Natural killer cell (primary cell): ENCODE data around the gene CNIH4. TPM values are rescaled to one million over a fixed set of nuclear protein-coding genes. Genes with fewer than 3 reads are reported as not detected.
A peak's percentile ranks its signal among the peaks of the same experiment; 100 is the strongest.
"Not testable (repeated sequence)": the region's sequence is repeated elsewhere in the genome, so short reads cannot be mapped to it uniquely, and the experiment has no call there.

ENCODE experiments used
- ATAC-seq, 3 donors: fragments of 150-1000 bp in 2 of 3; fragments of 200-7000 bp in 1 of 3; cut with Tn5 transposase; 1 replicate in 1 of 3; 2 replicates in 2 of 3; pipeline ENCODE4 v1.10.0; 2021; ENCODE audit warnings: mild to moderate bottlenecking in 2 of 3, moderate library complexity in 2 of 3
- DNase-seq, 2 donors: peaks; one replicate each; pipeline versions ENCODE4 v3.0.0 to v3.0.0-alpha.2; 2013 to 2021; ENCODE audit warnings: mixed read lengths in 1 of 2
- H3K27ac ChIP-seq: one replicate; pipeline ENCODE4 v1.5.1; 2013; ENCODE audit warnings: mild to moderate bottlenecking, low read length
- H3K27me3 ChIP-seq: one replicate; pipeline ENCODE4 v1.6.1; 2013; ENCODE audit warnings: low read length; ENCODE audit not compliant: control insufficient read depth, insufficient read depth
- H3K36me3 ChIP-seq: one replicate; pipeline ENCODE4 v1.6.1; 2013; ENCODE audit warnings: low read length; ENCODE audit not compliant: control insufficient read depth, insufficient read depth
- H3K4me1 ChIP-seq: one replicate; pipeline ENCODE4 v1.6.1; 2013; ENCODE audit warnings: low read length; ENCODE audit not compliant: control insufficient read depth, insufficient read depth
- H3K4me3 ChIP-seq: one replicate; pipeline ENCODE4 v1.5.1; 2013; ENCODE audit warnings: low read length
- H3K9me3 ChIP-seq: one replicate; pipeline ENCODE4 v1.6.1; 2013; ENCODE audit warnings: low read length; ENCODE audit not compliant: control insufficient read depth, insufficient read depth
- H3K27ac Mint-ChIP-seq, 2 donors: one replicate each; pipeline ENCODE4 v1.8.0; 2022; ENCODE audit warnings: mild to moderate bottlenecking in 2 of 2, mixed read lengths in 2 of 2, moderate library complexity in 1 of 2
- H3K27me3 Mint-ChIP-seq, 2 donors: one replicate each; pipeline ENCODE4 v1.8.0; 2022; ENCODE audit warnings: low read depth in 2 of 2, mixed read lengths in 2 of 2
- H3K36me3 Mint-ChIP-seq: one replicate; pipeline ENCODE4 v1.8.0; 2022; ENCODE audit warnings: mixed read lengths
- H3K4me1 Mint-ChIP-seq, 2 donors: one replicate each; pipeline ENCODE4 v1.8.0; 2022; ENCODE audit warnings: mixed read lengths in 2 of 2
- H3K4me3 Mint-ChIP-seq: one replicate; pipeline ENCODE4 v1.8.0; 2022; ENCODE audit warnings: mild to moderate bottlenecking, moderate library complexity, mixed read lengths
- H3K9me3 Mint-ChIP-seq, 2 donors: one replicate each; pipeline ENCODE4 v1.8.0; 2022; ENCODE audit warnings: mixed read lengths in 2 of 2
- CTCF ChIP-seq: fragments of 200-600 bp; IDR thresholded peaks from one replicate; pipeline ENCODE4 v1.8.0; 2022; ENCODE audit warnings: antibody characterized with exemption
- WGBS: methylation state at CpG from one replicate; pipeline ENCODE4 v1.1.7; 2013; ENCODE audit warnings: missing lambda C conversion rate; ENCODE audit not compliant: insufficient coverage; 5-methylcytosine and 5-hydroxymethylcytosine counted together
- intact Hi-C: fragments of 100-400 bp; cut with micrococcal nuclease; formaldehyde crosslinking; loops from one replicate; pipeline ENCODE4 v1.14.2; 2022
- total RNA-seq, 4 donors: library from RNA; stranded (reverse); fragments of 120-200 nt in 1 of 4; gene quantifications; one replicate each; pipeline versions ENCODE4 v1.2.3 to v1.2.4, GENCODE V29; 2013 to 2022

The CNIH4 gene
- 10 to 100 TPM; 20.4 to 32.4 (median 27.3) TPM for total RNA-seq
- 33.4 TPM for total RNA-seq (2013)

GRCh38 chr1:224356685-224357625 is at the start of gene CNIH4:
CNIH4 (plus strand) TSS chr1:224356879; CDS start chr1:224356925, 46 bp downstream.
- peak; percentile 97 to 99 (median 98) for ATAC-seq
- TF ChIP-seq CTCF = no peak

GRCh38 chr1:224308064-224308463 is 48.6 kb upstream of the CNIH4 start:
- Histone ChIP-seq H3K4me1 (no peaks in the 10 kb centered on the region), H3K9me3 (no peaks in the 10 kb centered on the region), H3K4me3 (no peak overlapping the region), H3K36me3 (peaks cover 57% of the 10 kb centered on the region), H3K27me3 (no peaks in the 10 kb centered on the region), H3K27ac (no peak overlapping the region)
- no peaks in the 10 kb centered on the region for H3K9me3 Mint-ChIP-seq
- no peaks in the 10 kb centered on the region for H3K4me1 Mint-ChIP-seq
- DNase-seq = no peak
- 64% methylated on average over 3 of the region's 3 CpGs for WGBS
- no peak overlapping the region for H3K27ac Mint-ChIP-seq
- no peak for TF ChIP-seq CTCF
- no peaks in the 10 kb centered on the region for H3K27me3 Mint-ChIP-seq
- H3K4me3 Mint-ChIP-seq = no peak overlapping the region
- no peak for ATAC-seq
- H3K36me3 Mint-ChIP-seq = peaks cover 23% of the 10 kb centered on the region
- intact Hi-C loops = no loop called here

More at GRCh38 chr1:224356685-224357625, at the start of gene CNIH4:
- no peaks in the 10 kb centered on the region for H3K27me3 ChIP-seq
- intact Hi-C loops = loop anchor here (1.0 to 10.0 kb wide), 4 partner anchors 20 to 362 kb away; partner anchors contain the start of genes NVL and WDR26
- Mint-ChIP-seq H3K4me1 (peaks cover 39% of the 10 kb centered on the region in 2 donors), H3K27ac (peak within 1 kb of the TSS; percentile 85 to 94), H3K4me3 (peak within 1 kb of the TSS; percentile 95), H3K27me3 (no peaks in the 10 kb centered on the region), H3K9me3 (no peaks in the 10 kb centered on the region), H3K36me3 (no peaks in the 10 kb centered on the region)
- H3K36me3 ChIP-seq = no peaks in the 10 kb centered on the region
- no peaks in the 10 kb centered on the region for H3K9me3 ChIP-seq
- H3K4me1 ChIP-seq = peaks cover 14% of the 10 kb centered on the region
- H3K27ac ChIP-seq = peak within 1 kb of the TSS; percentile 51
- H3K4me3 ChIP-seq = peak within 1 kb of the TSS; percentile 61
- peak; percentile 78 to 96 for DNase-seq
- WGBS = under 1% methylated on average over 78 of the region's 78 CpGs

- H3K4me1 ChIP-seq, H3K27ac Mint-ChIP-seq, H3K9me3 ChIP-seq, H3K9me3 Mint-ChIP-seq, H3K4me1 Mint-ChIP-seq, DNase-seq, H3K27me3 Mint-ChIP-seq, intact Hi-C loops, H3K4me3 ChIP-seq, H3K27me3 ChIP-seq, H3K4me3 Mint-ChIP-seq, H3K27ac ChIP-seq, ATAC-seq: not testable (repeated sequence)
- peaks cover 63% of the 10 kb centered on the region for H3K36me3 ChIP-seq
- 100% methylated on average over 1 of the region's 1 CpG for WGBS
- H3K36me3 Mint-ChIP-seq = peaks cover 15% of the 10 kb centered on the region
These were observed 45.2 kb upstream of the CNIH4 start for GRCh38 chr1:224311503-224311902.

GRCh38 chr1:224312025-224312424 is 44.7 kb upstream of the CNIH4 start:
- Mint-ChIP-seq H3K27ac (no peak overlapping the region), H3K27me3 (no peaks in the 10 kb centered on the region), H3K4me1 (no peaks in the 10 kb centered on the region), H3K9me3 (no peaks in the 10 kb centered on the region), H3K4me3 (no peak overlapping the region), H3K36me3 (peaks cover 11% of the 10 kb centered on the region)
- no peak for ATAC-seq
- WGBS = no CpG with 5 or more reads among the region's 2 CpGs
- no peaks in the 10 kb centered on the region for H3K9me3 ChIP-seq
- H3K4me3 ChIP-seq = no peak overlapping the region
- no peaks in the 10 kb centered on the region for H3K27me3 ChIP-seq
- intact Hi-C loops = no loop called here
- peaks cover 59% of the 10 kb centered on the region for H3K36me3 ChIP-seq
- H3K27ac ChIP-seq = no peak overlapping the region
- no peak for DNase-seq
- H3K4me1 ChIP-seq = no peaks in the 10 kb centered on the region
- no peak for TF ChIP-seq CTCF
